Measurements from ENCODE around the gene EIF4E1B. TPM values are rescaled to one million over a fixed set of nuclear protein-coding genes. Genes with fewer than 3 reads are reported as not detected.
"Not testable (repeated sequence)": the region's sequence is repeated elsewhere in the genome, so short reads cannot be mapped to it uniquely, and the experiment has no call there.

Gene EIF4E1B
- not detected in 2 replicates for total RNA-seq

- no peak within 1 kb of the TSS for H3K27ac Mint-ChIP-seq
- H3K36me3 Mint-ChIP-seq (ENCODE audit: low read depth) = no peaks in the 10 kb centered on the region
- no peaks in the 10 kb centered on the region for H3K9me3 Mint-ChIP-seq
- peak within 1 kb of the TSS; percentile 28 for H3K4me3 Mint-ChIP-seq
- peaks cover 80% of the 10 kb centered on the region for H3K27me3 Mint-ChIP-seq (ENCODE audit: insufficient read depth)
- peaks cover 14% of the 10 kb centered on the region for H3K4me1 Mint-ChIP-seq (ENCODE audit: low read depth)
- intact Hi-C loops (cut with micrococcal nuclease) = loop anchor here (1.0 kb wide), 2 partner anchors 11 to 17 kb away; partner anchors contain the start of gene TSPAN17
- peak; percentile 31 for DNase-seq (ENCODE audit: low spot score)
Measured at GRCh38 chr5:176629853-176630680, at the start of gene EIF4E1B, which contains the start of gene SNCB. EIF4E1B (plus strand) TSS chr5:176630675; CDS start chr5:176642788, 12,113 bp downstream. SNCB (minus strand) TSS chr5:176630534; CDS start chr5:176629654, 880 bp downstream.

GRCh38 chr5:176581361-176581760 is 49.1 kb upstream of the EIF4E1B start:
- DNase-seq (ENCODE audit: low spot score) = no peak
- H3K27me3 Mint-ChIP-seq (ENCODE audit: insufficient read depth) = no peaks in the 10 kb centered on the region
- no peak overlapping the region for H3K27ac Mint-ChIP-seq
- no peaks in the 10 kb centered on the region for H3K36me3 Mint-ChIP-seq (ENCODE audit: low read depth)
- no peak overlapping the region for H3K4me3 Mint-ChIP-seq
- H3K9me3 Mint-ChIP-seq = peaks cover 11% of the 10 kb centered on the region
- intact Hi-C loops (cut with micrococcal nuclease) = no loop called here
- no peaks in the 10 kb centered on the region for H3K4me1 Mint-ChIP-seq (ENCODE audit: low read depth)

- Mint-ChIP-seq H3K36me3 (ENCODE audit: low read depth) (no peaks in the 10 kb centered on the region), H3K27me3 (ENCODE audit: insufficient read depth) (no peaks in the 10 kb centered on the region), H3K9me3 (peaks cover 11% of the 10 kb centered on the region)
Measured at GRCh38 chr5:176583076-176583475, 47.4 kb upstream of the EIF4E1B start.

GRCh38 chr5:176587398-176587797 is 43.1 kb upstream of the EIF4E1B start:
- H3K4me1 Mint-ChIP-seq (ENCODE audit: low read depth) = no peaks in the 10 kb centered on the region
- H3K4me3 Mint-ChIP-seq = no peak overlapping the region
- intact Hi-C loops (cut with micrococcal nuclease) = no loop called here
- no peak for DNase-seq (ENCODE audit: low spot score)
- no peaks in the 10 kb centered on the region for H3K36me3 Mint-ChIP-seq (ENCODE audit: low read depth)
- no peaks in the 10 kb centered on the region for H3K27me3 Mint-ChIP-seq (ENCODE audit: insufficient read depth)
- no peak overlapping the region for H3K27ac Mint-ChIP-seq
- H3K9me3 Mint-ChIP-seq = peaks cover 14% of the 10 kb centered on the region

More at GRCh38 chr5:176583076-176583475, 47.4 kb upstream of the EIF4E1B start:
- intact Hi-C loops (cut with micrococcal nuclease) = no loop called here
- Mint-ChIP-seq H3K4me3 (no peak overlapping the region), H3K4me1 (ENCODE audit: low read depth) (no peaks in the 10 kb centered on the region), H3K27ac (no peak overlapping the region)
- no peak for DNase-seq (ENCODE audit: low spot score)

GRCh38 chr5:176588297-176588696 is 42.2 kb upstream of the EIF4E1B start:
- H3K36me3 Mint-ChIP-seq (ENCODE audit: low read depth) = no peaks in the 10 kb centered on the region
- no peaks in the 10 kb centered on the region for H3K4me1 Mint-ChIP-seq (ENCODE audit: low read depth)
- H3K9me3 Mint-ChIP-seq = peaks cover 14% of the 10 kb centered on the region
- no peak overlapping the region for H3K4me3 Mint-ChIP-seq
- no peak overlapping the region for H3K27ac Mint-ChIP-seq
- intact Hi-C loops (cut with micrococcal nuclease) = no loop called here
- H3K27me3 Mint-ChIP-seq (ENCODE audit: insufficient read depth) = no peaks in the 10 kb centered on the region
- no peak for DNase-seq (ENCODE audit: low spot score)

GRCh38 chr5:176589039-176589769 is 41.3 kb upstream of the EIF4E1B start:
- Mint-ChIP-seq H3K4me3 (no peak overlapping the region), H3K9me3 (peaks cover 10% of the 10 kb centered on the region), H3K27me3 (ENCODE audit: insufficient read depth) (no peaks in the 10 kb centered on the region), H3K4me1 (ENCODE audit: low read depth) (no peaks in the 10 kb centered on the region), H3K36me3 (ENCODE audit: low read depth) (no peaks in the 10 kb centered on the region), H3K27ac (no peak overlapping the region)
- intact Hi-C loops (cut with micrococcal nuclease) = no loop called here
- DNase-seq (ENCODE audit: low spot score) = no peak

- Mint-ChIP-seq H3K4me1 (ENCODE audit: low read depth) (no peaks in the 10 kb centered on the region), H3K36me3 (ENCODE audit: low read depth) (no peaks in the 10 kb centered on the region), H3K27me3 (ENCODE audit: insufficient read depth) (peaks cover 4% of the 10 kb centered on the region), H3K4me3 (no peak overlapping the region), H3K9me3 (peaks cover 8% of the 10 kb centered on the region), H3K27ac (no peak overlapping the region)
- DNase-seq (ENCODE audit: low spot score) = no peak
- intact Hi-C loops (cut with micrococcal nuclease) = no loop called here
Measured at GRCh38 chr5:176590035-176590717, 40.3 kb upstream of the EIF4E1B start.

- DNase-seq (ENCODE audit: low spot score); H3K27ac Mint-ChIP-seq; intact Hi-C loops (cut with micrococcal nuclease); H3K9me3 Mint-ChIP-seq; H3K4me3 Mint-ChIP-seq; H3K27me3 Mint-ChIP-seq (ENCODE audit: insufficient read depth); H3K4me1 Mint-ChIP-seq (ENCODE audit: low read depth); H3K36me3 Mint-ChIP-seq (ENCODE audit: low read depth): not testable (repeated sequence)
Measured at GRCh38 chr5:176591667-176592066, 38.8 kb upstream of the EIF4E1B start.

- intact Hi-C loops (cut with micrococcal nuclease) = no loop called here
- peaks cover 3% of the 10 kb centered on the region for H3K9me3 Mint-ChIP-seq
- no peaks in the 10 kb centered on the region for H3K36me3 Mint-ChIP-seq (ENCODE audit: low read depth)
- peaks cover 8% of the 10 kb centered on the region for H3K4me1 Mint-ChIP-seq (ENCODE audit: low read depth)
- no peak overlapping the region for H3K4me3 Mint-ChIP-seq
- H3K27me3 Mint-ChIP-seq (ENCODE audit: insufficient read depth) = peaks cover 7% of the 10 kb centered on the region
- DNase-seq (ENCODE audit: low spot score) = no peak
- no peak overlapping the region for H3K27ac Mint-ChIP-seq
Measured at GRCh38 chr5:176592573-176592972, 37.9 kb upstream of the EIF4E1B start.

GRCh38 chr5:176593273-176593869 is 37.1 kb upstream of the EIF4E1B start:
- no peak overlapping the region for H3K4me3 Mint-ChIP-seq
- peaks cover 8% of the 10 kb centered on the region for H3K4me1 Mint-ChIP-seq (ENCODE audit: low read depth)
- peaks cover 2% of the 10 kb centered on the region for H3K9me3 Mint-ChIP-seq
- peaks cover 10% of the 10 kb centered on the region for H3K27me3 Mint-ChIP-seq (ENCODE audit: insufficient read depth)
- no peaks in the 10 kb centered on the region for H3K36me3 Mint-ChIP-seq (ENCODE audit: low read depth)
- intact Hi-C loops (cut with micrococcal nuclease) = no loop called here
- H3K27ac Mint-ChIP-seq = no peak overlapping the region
- DNase-seq (ENCODE audit: low spot score) = no peak

GRCh38 chr5:176594554-176594953 is 35.9 kb upstream of the EIF4E1B start:
- H3K27ac Mint-ChIP-seq = no peak overlapping the region
- H3K4me1 Mint-ChIP-seq (ENCODE audit: low read depth) = peaks cover 8% of the 10 kb centered on the region
- no peaks in the 10 kb centered on the region for H3K9me3 Mint-ChIP-seq
- H3K4me3 Mint-ChIP-seq = no peak overlapping the region
- intact Hi-C loops (cut with micrococcal nuclease) = no loop called here
- peaks cover 2% of the 10 kb centered on the region for H3K36me3 Mint-ChIP-seq (ENCODE audit: low read depth)
- no peak for DNase-seq (ENCODE audit: low spot score)
- H3K27me3 Mint-ChIP-seq (ENCODE audit: insufficient read depth) = peaks cover 15% of the 10 kb centered on the region

GRCh38 chr5:176595386-176595943 is 35.0 kb upstream of the EIF4E1B start:
- Mint-ChIP-seq H3K9me3 (no peaks in the 10 kb centered on the region), H3K27ac (no peak overlapping the region), H3K36me3 (ENCODE audit: low read depth) (peaks cover 2% of the 10 kb centered on the region), H3K27me3 (ENCODE audit: insufficient read depth) (peaks cover 15% of the 10 kb centered on the region), H3K4me1 (ENCODE audit: low read depth) (peaks cover 8% of the 10 kb centered on the region), H3K4me3 (no peak overlapping the region)
- DNase-seq (ENCODE audit: low spot score) = no peak
- intact Hi-C loops (cut with micrococcal nuclease) = no loop called here
